Right kidney (tissue), 1 donor: ENCODE results near the gene WDR47.
"Not testable (repeated sequence)": the region's sequence is repeated elsewhere in the genome, so short reads cannot be mapped to it uniquely, and the experiment has no call there.

Experiments used
- DNase-seq: peaks from one replicate; pipeline ENCODE4 v3.0.0-alpha.2; 2016

Gene WDR47

DNA sequence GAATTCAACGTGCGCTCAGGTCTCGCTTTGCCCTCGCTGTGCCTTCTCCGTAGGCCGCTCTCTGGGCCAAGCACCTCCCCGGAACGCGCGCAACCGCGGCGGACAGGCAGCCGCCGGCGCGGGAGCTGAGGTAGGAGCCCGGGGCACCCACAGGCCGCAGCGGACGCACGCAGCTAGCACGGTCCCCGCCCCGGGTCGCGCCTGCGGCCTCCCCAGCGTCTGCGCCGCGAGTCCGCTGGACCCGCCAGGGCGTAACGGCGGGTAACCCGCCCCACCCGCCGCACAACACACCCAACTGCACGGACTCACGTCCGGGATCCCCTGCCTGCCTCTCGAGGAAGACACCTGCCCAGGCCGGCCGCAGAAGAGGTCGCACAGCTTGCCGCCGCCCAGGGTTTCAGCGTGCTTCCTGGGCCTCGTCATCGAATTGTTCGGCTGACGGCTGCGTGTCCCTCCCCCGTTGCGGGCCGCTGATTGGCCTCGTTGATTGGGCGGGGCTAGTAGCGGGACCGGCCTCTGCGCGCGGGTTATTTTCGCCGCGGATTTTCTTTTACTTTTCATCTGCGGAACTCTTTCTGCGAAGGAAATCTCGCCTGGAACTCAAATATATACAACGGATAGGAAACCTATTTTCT, 78.7 kb downstream of the WDR47 start, which contains the start of gene CLCC1:
CLCC1 (minus strand) TSS at position 433 of the 635 bp plus-strand sequence. CDS start 13,047 bp downstream, outside the sequence.
- DNase-seq: peak; percentile 98

DNA sequence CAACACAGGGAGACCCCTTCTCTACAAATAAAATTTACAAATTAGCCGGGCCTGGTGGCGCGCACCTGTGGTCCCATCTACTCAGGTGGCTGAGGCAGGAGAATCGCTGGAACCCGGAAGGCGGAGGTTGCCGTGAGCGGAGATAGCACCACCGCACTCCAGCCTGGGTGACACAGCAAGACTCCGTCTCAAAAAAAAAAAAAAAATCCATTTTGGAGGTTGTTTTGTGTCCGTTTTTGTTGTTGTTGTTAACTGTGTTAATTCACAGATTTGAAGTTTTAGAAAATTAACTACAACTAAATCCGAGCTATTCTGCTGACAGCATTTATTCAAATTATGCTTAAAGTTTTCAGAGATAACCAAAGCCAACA, 79.2 kb downstream of the WDR47 start:
- no peak for DNase-seq

DNA sequence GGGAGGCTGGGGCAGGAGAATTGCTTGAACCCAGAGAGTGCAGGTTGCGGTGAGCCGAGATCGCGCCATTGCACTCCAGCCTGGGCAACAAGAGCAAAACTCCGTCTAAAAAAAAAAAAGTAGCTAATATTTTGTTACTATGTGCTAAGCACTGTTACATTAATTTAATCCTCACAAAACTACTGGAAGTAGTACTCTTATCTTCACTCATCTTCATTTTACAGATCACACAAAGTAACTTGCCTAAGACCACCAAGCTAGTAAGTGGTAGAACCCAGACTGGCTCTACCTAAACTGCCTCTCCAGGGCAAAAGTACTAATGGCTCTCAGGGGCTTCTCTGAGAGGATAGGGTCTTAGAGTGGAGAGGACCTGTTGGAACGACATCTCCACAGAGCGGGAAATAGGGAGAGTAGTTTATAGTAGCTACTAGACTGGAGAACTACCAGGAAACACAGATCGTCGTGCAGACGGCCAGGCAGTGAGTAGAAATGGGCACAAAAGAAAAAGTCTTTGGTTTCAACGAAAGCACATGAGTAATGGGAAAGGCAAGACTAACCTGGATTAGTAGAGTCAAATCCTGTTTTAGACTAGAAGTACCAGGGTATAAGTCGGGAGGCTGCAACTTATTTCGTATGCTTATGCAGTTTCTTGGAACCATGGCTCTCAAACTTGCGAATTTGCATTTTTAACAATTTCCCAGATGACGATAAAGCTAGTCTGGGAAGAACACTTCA, 80.0 kb downstream of the WDR47 start:
- peak; percentile 4 for DNase-seq

DNA sequence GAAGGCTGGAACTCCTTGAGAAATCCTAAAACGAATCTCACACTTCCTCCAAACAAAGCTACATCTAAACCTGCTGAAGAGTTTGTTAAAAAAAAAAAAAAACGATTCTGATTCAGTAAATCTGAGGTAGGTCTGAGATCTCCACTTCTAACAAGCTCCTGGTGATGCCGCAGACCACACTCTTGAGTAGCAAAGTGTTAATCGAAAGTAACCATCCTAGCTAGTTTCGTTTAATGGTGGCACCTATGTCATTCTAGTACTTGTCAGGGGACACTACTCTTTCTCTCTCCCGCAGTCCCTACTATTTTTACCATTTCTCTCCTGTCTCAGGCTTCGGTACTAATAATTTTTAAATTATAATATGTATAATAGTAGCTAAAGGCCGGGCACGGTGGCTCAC, 80.7 kb downstream of the WDR47 start:
- no peak for DNase-seq

DNA sequence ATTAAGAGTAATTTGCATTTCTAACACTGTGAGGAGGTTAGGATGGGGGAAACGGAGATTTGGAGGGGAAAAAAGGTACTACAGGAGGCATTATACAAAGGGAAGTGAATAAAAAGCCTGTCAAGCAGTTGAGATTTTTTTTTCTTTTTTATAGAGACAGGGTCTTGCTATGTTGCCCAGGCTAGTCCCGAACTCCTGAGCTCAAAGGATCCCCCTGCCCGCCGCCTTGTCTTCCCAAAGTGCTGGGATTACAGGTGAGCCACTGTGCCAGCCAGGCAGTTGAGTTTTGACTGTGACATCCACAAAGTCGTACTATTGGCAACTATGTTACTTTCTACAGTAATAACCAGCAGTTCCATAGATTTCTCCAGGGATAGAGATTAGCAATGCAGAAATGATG, 81.2 kb downstream of the WDR47 start:
- DNase-seq: no peak

DNA sequence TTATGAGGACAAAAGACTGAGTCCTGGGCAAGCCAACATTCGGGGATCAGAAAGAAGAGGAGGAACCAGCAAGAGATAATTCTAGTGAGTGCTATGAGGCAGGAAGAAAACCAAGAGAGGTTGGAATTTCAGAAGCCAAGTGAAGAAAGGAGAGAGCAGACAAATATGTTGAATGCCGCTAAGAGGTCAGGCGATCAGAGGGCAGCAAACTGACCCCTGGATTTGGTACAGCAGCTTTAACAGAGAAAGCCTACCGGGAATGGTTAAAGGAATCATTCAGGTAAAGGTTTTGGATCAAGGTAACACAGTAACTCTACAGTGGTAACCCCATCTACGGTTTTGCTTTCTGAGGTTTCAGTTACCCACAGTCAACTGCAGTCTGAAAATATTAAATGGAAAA, 84.0 kb downstream of the WDR47 start:
- DNase-seq: no peak

DNA sequence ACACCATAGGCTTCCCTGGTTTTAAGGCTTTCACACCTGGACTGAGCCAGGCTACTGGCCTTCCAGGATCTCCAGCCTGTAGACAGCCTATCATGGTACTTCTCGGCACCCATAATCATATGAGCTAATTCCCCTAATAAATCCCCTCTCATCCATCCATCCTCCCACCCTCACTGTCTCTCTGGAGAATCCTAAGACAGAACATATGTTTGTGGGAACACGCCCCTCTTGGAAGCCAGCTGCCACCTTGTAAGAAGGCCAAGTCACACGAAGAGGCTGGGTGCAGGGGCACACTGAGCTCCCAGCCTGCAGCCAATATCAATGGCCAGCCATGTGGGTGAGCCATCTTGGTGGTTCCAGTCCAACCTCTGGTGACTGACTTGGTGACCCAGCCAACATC, 86.0 kb downstream of the WDR47 start:
- no peak for DNase-seq

DNA sequence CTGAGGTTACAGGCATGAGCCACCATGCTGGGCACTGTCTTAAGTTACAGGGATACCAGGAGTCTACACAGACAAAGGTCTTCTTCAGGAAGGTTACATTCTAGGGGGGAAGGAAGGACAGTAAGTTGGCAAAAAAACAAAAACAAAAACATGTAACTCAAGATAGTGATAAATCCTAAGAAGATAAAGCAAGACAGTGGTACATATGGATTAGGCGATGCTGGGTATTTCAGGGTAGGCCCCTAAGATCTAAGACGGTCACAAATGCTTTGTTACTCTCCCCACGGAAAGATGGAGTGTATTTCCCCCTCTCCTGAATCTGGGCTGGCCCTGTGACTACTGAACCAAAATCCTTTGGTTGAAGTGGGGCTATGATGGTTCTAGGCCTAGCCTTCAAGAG, 86.8 kb downstream of the WDR47 start:
- no peak for DNase-seq

DNA sequence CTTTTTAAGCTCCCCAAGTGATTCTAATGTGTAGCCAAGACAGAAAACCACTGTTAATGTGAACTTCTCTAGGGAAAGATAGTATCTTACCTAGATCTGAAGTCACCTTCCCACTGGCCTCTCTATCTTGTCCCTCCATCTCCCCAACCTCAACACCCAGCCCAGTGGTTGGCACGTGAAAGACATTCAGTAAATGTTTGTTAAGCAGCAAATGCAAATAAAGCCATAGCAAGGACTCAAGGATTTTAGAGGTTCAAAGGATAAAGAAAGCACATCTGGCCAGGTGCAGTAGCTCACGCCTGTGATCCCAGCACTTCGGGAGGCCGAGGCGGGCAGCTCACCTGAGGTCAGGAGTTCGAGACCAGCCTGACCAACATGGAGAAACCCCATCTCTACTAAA, 88.5 kb downstream of the WDR47 start:
- no peak for DNase-seq

DNA sequence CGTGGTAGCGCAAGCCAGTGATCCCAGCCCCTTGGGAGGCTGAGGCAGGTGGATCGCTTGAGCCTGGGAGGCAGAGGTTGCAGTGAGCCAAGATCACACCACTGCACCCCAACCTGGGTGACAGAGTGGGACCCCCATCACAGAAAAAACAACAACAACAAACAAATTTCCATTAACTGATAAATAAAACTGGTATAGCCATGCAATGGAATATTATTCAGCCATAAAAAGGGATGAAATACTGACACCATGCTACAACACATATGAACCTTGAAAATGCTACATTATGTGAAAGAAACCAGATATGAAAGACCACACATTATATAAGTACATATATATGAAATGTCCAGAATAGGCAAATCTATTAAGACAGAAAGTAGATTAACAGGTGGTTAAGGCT, 90.7 kb downstream of the WDR47 start:
- no peak for DNase-seq

DNA sequence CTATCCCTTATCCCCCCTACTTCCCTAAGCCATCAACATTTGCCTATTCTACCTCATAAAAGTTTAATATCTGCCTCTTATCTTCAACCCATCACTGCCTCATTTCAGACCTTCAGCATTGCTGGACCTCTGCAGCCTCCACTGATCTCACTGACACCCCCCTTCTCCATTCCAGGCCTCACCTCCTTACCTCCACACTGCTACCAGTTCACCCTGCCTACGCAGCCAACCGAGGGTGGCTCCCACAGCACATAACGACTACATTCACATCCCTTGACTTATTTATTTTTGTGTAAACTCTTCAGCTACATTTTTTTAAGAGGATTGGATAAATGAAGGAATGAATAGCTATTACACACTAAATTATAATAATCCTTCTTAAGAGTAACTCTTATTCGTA, 92.9 kb downstream of the WDR47 start:
- DNase-seq: no peak

DNA sequence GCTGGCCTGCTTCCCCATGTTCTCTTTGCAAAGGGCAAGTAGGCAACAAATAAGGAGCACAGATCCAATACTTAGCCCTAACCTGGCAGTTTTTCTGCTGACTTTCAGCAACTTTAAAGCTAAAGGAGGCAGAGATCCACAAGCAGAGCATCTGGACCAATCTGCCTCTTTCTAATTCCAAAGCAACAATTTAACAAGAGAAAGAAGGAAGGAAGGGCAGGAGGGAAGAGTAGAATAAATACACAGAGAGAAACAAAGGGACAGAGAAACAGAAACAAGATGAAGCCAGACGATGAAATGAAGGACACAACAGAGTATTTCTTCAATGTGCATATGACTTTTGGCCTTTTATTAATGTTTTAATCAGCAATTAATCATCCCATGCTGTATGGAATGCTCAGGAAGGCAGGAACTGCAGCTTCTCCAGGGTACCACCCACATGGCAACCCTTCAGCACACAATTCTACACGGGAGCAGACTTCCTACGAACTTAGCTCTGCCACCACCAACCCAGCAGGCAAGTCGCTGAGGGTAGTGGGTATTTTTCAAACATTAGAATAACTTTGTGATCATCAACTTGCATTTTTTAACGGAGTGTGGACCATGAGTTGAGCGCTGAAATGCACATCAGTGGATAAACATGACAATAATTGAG, 93.9 kb downstream of the WDR47 start:
- no peak for DNase-seq

DNA sequence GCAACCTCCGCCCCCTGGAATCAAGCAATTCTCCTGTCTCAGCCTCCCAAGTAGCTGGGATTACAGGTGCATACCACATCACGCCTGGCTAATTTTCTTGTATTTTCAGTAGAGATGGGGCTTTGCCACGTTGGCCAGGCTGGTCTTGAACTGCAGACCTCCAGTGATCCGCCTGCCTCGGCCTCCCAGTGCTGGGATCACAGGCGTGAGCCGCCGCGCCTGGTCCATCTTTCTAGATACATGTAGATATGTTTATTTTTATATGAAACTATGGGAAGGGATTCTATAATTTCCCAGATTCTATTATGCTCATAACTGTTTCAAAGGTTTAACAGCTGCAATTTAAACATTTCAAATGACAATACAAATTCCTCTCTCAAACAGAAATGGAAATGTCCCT, 105.7 kb downstream of the WDR47 start:
- no peak for DNase-seq

DNA sequence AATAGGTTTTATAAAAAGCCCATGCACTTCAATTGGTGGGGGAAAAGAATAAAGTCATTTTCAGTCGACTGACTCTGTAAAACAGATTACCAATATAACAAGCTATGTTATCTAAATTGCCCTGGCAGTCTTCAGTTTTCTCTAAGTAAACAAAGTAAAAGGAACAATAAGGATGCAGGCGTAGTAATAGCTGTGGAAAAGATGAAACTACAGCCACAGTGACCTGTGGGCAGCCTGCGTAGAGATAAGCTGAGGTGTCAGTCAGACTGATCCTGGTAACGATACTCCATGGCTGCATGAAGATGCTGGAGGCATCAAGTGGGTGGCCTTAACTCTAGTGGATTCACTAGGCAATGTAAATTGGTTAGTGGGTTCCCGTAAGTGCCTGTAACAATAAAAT, 108.0 kb downstream of the WDR47 start:
- DNase-seq: no peak

DNA sequence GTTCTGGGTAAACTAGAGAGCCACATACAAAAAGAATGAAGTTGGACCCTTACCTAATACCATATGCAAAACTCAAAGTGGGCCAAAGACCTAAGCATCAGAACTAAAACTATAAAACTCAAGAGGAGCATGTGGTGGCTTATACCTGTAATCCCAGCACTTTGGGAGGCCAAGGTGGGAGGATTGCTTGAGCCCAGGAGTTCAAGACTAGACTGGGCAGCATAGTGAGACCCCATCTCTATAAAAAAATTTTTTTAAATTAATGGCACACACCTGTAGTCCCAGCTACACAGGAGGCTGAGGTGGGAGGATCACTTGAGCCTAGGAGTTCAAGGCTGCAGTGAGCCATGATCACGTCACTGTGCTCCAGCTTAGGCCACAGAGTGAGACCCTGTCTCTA, 114.3 kb downstream of the WDR47 start:
- not testable (repeated sequence) for DNase-seq

DNA sequence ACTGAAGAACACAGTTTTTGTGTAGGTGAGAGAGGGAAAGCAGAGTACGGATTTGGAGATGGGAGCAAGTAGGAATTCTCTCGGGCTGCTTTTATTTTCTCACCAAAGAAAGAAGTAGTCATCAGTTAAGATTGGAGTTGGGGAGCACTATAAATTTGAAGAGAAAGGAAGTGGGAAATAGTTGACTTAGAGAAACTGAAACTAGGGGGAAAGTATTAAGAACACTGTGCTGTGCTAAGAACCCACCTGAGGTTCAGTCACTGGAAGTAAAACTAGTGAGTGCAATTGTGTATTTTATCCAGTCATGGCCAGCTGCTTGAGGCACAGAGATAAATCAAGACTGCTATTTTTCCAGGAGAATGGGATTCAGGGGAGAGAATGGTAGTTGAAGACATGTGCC, 116.0 kb downstream of the WDR47 start:
- DNase-seq: no peak
